Upper lobe of left lung (tissue), 6 donors: ENCODE data around the gene PDE9A. TPM values are rescaled to one million over a fixed set of nuclear protein-coding genes. Genes with fewer than 3 reads are reported as not detected.

Experiments used
- ATAC-seq, 2 donors: fragments of 200-7000 bp; cut with Tn5 transposase; one replicate each; pipeline ENCODE4 v1.9.1; 2022; ENCODE audit warnings: mild to moderate bottlenecking in 2 of 2, moderate library complexity in 2 of 2; ENCODE audit not compliant: low FRiP score in 2 of 2
- DNase-seq, 2 donors: peaks; one replicate each; pipeline ENCODE4 v3.0.0-alpha.2; 2019 to 2020
- H3K27ac ChIP-seq, 4 donors: fragments of 200-600 bp; sonication (generic); one replicate each; pipeline ENCODE4 v1.5.1; 2016 to 2019
- H3K27me3 ChIP-seq, 4 donors: fragments of 200-600 bp; sonication (generic); one replicate each; pipeline ENCODE4 v1.5.1; 2017 to 2019
- H3K36me3 ChIP-seq, 4 donors: fragments of 200-600 bp; sonication (generic); one replicate each; pipeline ENCODE4 v1.5.1; 2016 to 2019
- H3K4me1 ChIP-seq, 4 donors: fragments of 200-600 bp; sonication (generic); one replicate each; pipeline ENCODE4 v1.5.1; 2018 to 2019
- H3K4me3 ChIP-seq, 4 donors: fragments of 200-600 bp; sonication (generic); one replicate each; pipeline ENCODE4 v1.5.1; 2017 to 2019; ENCODE audit warnings: mild to moderate bottlenecking in 2 of 4, moderate library complexity in 1 of 4
- H3K9me3 ChIP-seq, 4 donors: fragments of 200-600 bp; sonication (generic); one replicate each; pipeline ENCODE4 v1.5.1; 2018 to 2019
- EP300 ChIP-seq, 4 donors: sonication (generic); formaldehyde crosslinking; IDR thresholded peaks; one replicate each; pipeline ENCODE4 v1.5.1; 2017; ENCODE audit warnings: antibody characterized with exemption in 4 of 4, control low read depth in 2 of 4
- POLR2A ChIP-seq, 4 donors: fragments of 450-650 bp; IDR thresholded peaks; one replicate each; pipeline ENCODE4 v1.5.1; 2016 to 2017; ENCODE audit warnings: antibody characterized with exemption in 4 of 4, mild to moderate bottlenecking in 2 of 4
- POLR2AphosphoS5 ChIP-seq, 2 donors: sonication (generic); formaldehyde crosslinking; IDR thresholded peaks; one replicate each; pipeline ENCODE4 v1.5.1; 2017; ENCODE audit warnings: antibody characterized with exemption in 2 of 2
- WGBS, 2 donors: methylation state at CpG; one replicate each; pipeline ENCODE4 v1.1.5; 2017 to 2018; 5-methylcytosine and 5-hydroxymethylcytosine counted together
- total RNA-seq, 6 donors: library from RNA; depleted of rRNA in 4 of 6; stranded (reverse); fragments of >200 nt in 4 of 6; gene quantifications; one replicate each; pipeline versions ENCODE4 v1.1.0 to v1.2.1, GENCODE V29; 2016 to 2021
- TF ChIP-seq, protein P1 (sequence below), 6 experiments: fragments of 450-650 bp in 4 of 6; fragments of 200-600 bp in 2 of 6; sonication (generic) in 2 of 6; IDR thresholded peaks; one replicate each; pipeline ENCODE4 v1.5.1; 2016 to 2019; ENCODE audit warnings: antibody characterized with exemption in 6 of 6
- donor health status: DM: no; HTN: no; CAD: no; lungs with moderate emphysema.
- donor health status: DM: no; HTN: yes; CAD: no; lungs with severe emphysema.

Gene PDE9A
- total RNA-seq, 6 donors from 2014 or later, result 4.0 to 12.4 (median 6.6) TPM

DNA sequence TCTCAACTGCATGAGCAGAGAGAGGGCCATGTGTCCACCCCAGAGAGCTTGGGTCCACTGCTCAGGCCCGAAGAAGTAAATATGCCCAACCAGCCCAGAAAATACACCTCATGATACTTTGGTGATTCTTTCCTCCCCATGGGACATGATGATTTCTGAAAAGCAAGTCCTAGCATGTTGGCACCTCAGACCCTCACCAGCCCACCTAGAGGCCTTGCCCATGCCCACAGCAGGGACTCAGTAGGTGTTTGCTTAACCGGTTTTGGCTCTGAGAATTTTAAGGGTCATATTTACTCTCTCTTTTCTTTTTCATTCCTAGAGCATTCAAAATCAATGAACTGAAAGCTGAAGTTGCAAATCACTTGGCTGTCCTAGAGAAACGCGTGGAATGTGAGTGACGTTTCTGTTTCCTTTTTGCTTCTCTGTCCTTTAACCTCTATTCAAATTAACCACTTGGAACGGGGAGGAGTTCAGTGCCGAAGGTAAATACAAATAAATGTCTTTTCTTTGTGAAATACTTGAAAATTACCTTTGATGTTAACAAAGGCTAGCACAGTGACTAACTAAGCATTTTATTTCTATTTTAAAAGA is 79.7 kb downstream of the PDE9A start:
- TF ChIP-seq EP300 (IDR thresholded peaks at IDR 0.05), result no peak
- TF ChIP-seq POLR2AphosphoS5 (IDR thresholded peaks at IDR 0.05), result no peak
- TF ChIP-seq, protein P1, sequence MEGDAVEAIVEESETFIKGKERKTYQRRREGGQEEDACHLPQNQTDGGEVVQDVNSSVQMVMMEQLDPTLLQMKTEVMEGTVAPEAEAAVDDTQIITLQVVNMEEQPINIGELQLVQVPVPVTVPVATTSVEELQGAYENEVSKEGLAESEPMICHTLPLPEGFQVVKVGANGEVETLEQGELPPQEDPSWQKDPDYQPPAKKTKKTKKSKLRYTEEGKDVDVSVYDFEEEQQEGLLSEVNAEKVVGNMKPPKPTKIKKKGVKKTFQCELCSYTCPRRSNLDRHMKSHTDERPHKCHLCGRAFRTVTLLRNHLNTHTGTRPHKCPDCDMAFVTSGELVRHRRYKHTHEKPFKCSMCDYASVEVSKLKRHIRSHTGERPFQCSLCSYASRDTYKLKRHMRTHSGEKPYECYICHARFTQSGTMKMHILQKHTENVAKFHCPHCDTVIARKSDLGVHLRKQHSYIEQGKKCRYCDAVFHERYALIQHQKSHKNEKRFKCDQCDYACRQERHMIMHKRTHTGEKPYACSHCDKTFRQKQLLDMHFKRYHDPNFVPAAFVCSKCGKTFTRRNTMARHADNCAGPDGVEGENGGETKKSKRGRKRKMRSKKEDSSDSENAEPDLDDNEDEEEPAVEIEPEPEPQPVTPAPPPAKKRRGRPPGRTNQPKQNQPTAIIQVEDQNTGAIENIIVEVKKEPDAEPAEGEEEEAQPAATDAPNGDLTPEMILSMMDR (IDR thresholded peaks at IDR 0.05), result no peak
- no peak for TF ChIP-seq POLR2A (IDR thresholded peaks at IDR 0.05)
- WGBS, 2 donors, result 68 to 71% methylated on average over 7 of the region's 7 CpGs
- Histone ChIP-seq H3K36me3 (no peaks in the 10 kb centered on the region), H3K4me3 (no peak overlapping the region), H3K4me1 (peaks cover 19 to 54% (median 33%) of the 10 kb centered on the region in 4 donors), H3K27ac (no peak overlapping the region), H3K27me3 (no peaks in the 10 kb centered on the region), H3K9me3 (no peaks in the 10 kb centered on the region)
- no peak for DNase-seq
- no peak for ATAC-seq

DNA sequence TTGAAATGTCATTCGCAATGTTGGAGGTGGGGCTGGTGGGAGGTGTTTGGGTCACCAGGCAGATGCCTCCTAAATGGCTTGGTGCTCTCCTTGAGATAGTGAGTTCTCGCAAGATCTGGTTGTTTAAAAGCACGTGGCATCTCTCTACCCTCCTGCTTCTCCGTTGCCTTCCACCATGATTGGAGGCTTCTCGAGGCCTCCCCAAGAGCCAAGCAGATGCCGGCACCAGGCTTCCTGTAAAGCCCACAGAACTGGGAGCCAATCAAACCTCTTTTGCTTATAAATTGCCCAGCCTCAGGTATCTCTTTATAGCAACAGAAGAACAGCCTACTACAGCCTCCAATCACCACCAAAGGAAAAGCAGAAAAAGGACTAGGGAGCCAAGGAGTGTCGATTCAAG is 80.5 kb downstream of the PDE9A start:
- no peaks in the 10 kb centered on the region for H3K36me3 ChIP-seq
- no peak for ATAC-seq
- no peak for TF ChIP-seq POLR2AphosphoS5 (IDR thresholded peaks at IDR 0.05)
- TF ChIP-seq, protein P1 (IDR thresholded peaks at IDR 0.05), result no peak
- no peak for TF ChIP-seq POLR2A (IDR thresholded peaks at IDR 0.05)
- no peak for TF ChIP-seq EP300 (IDR thresholded peaks at IDR 0.05)
- no peaks in the 10 kb centered on the region for H3K27me3 ChIP-seq
- peaks cover 26 to 61% (median 40%) of the 10 kb centered on the region in 4 donors for H3K4me1 ChIP-seq
- H3K27ac ChIP-seq, result no peak overlapping the region
- no peaks in the 10 kb centered on the region for H3K9me3 ChIP-seq
- H3K4me3 ChIP-seq, result no peak overlapping the region
- 80 to 86% methylated on average over 7 of the region's 7 CpGs for WGBS, 2 donors
- DNase-seq, result no peak

DNA sequence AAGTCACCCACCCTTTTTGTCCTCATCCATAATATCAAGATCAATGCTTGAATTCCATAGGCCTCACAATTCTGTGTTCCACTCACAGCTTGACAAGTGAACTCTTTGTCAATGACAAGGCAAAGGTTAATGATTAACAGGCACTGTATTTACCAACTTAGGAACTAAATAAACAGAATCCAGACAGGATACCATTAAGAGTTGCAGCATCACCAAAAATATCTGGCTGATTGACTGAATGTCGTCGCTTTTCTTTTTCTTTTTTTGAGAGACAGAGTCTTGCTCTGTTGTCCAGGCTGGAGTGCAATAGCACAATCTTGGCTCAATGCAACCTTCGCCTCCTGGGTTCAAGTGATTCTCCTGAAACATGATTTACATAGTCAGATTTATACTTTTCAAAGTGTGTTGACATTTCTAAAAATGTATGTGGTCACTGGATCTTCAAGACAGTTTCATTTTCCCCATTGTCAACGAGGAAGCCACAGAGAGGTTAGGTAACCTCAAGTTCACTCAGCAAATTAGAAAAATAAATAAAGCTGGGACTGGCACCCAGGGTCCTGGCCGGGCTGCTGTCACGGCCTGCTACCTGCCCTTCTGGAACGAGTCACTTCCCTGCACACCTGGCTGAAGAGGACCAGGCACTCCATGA is 81.0 kb downstream of the PDE9A start:
- peaks cover 31 to 64% (median 43%) of the 10 kb centered on the region in 4 donors for H3K4me1 ChIP-seq
- 39 to 53% methylated on average over 7 of the region's 7 CpGs for WGBS, 2 donors
- H3K9me3 ChIP-seq, result no peaks in the 10 kb centered on the region
- TF ChIP-seq, protein P1 (IDR thresholded peaks at IDR 0.05), result no peak
- peak in 1 of 4 donors; percentile 23 for TF ChIP-seq EP300 (IDR thresholded peaks at IDR 0.05)
- no peaks in the 10 kb centered on the region for H3K27me3 ChIP-seq
- ATAC-seq (peak in 1 of 2 donors; percentile 25), DNase-seq (peak in 1 of 2 donors; percentile 63)
- no peak overlapping the region for H3K4me3 ChIP-seq
- H3K36me3 ChIP-seq, result no peaks in the 10 kb centered on the region
- peak overlapping the region in 2 of 4 donors; percentile 10 to 51 for H3K27ac ChIP-seq

DNA sequence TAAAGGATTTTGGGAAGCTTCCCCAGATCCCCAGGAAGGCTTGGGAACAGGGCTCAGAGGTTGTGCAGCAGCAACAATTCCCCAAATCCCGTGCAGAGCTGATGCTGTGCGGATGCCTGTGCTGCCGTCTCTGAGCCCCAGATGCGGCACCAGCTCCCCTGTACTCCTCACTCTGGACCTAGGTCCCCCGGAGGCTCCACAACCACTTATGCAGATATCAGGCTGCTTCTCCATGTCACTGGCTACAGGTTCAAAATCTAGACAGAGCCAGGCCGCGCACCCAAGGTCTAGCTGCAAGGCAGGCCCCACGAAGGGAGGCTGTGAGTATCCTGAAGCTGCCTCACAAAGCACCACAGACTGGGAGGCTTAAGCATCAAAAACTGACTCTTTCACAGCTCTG is 81.6 kb downstream of the PDE9A start:
- DNase-seq, result no peak
- Histone ChIP-seq H3K4me3 (no peak overlapping the region), H3K27ac (peak overlapping the region in 2 of 4 donors; percentile 10 to 51), H3K9me3 (no peaks in the 10 kb centered on the region), H3K27me3 (no peaks in the 10 kb centered on the region), H3K4me1 (peaks cover 31 to 64% (median 43%) of the 10 kb centered on the region in 4 donors), H3K36me3 (no peaks in the 10 kb centered on the region)
- TF ChIP-seq POLR2A (IDR thresholded peaks at IDR 0.05) (no peak), EP300 (IDR thresholded peaks at IDR 0.05) (no peak), POLR2AphosphoS5 (IDR thresholded peaks at IDR 0.05) (no peak)
- TF ChIP-seq, protein P1 (IDR thresholded peaks at IDR 0.05), result no peak
- ATAC-seq, result no peak
- 94% methylated on average over 8 of the region's 8 CpGs; no CpG with 5 or more reads in 1 of the 2 donors for WGBS, 2 donors
